Neural cell (in vitro differentiated cells): ENCODE results near the gene MRTFA. TPM values are rescaled to one million over a fixed set of nuclear protein-coding genes. Genes with fewer than 3 reads are reported as not detected.

Experiments used
- H2AFZ ChIP-seq: fragments of 200-600, 300-800 bp; sonication (generic), shearing (Covaris generic); 2 replicates; pipeline ENCODE4 v1.6.0; 2014; ENCODE audit warnings: low read depth, mild to moderate bottlenecking, antibody characterized with exemption, low read length, moderate library complexity
- H3F3A ChIP-seq: fragments of 200-600 bp; shearing (Covaris generic); 2 replicates; pipeline ENCODE4 v1.6.1; 2016; ENCODE audit warnings: mild to moderate bottlenecking, moderate library complexity, mixed read lengths, antibody characterized with exemption, low read length; ENCODE audit not compliant: insufficient read depth, poor library complexity, severe bottlenecking
- H3K27ac ChIP-seq: fragments of 200-600, 300-800 bp; sonication (generic), shearing (Covaris generic); 2 replicates; pipeline ENCODE4 v1.5.1; 2014; ENCODE audit warnings: mild to moderate bottlenecking, low read length, moderate library complexity
- H3K27me3 ChIP-seq: fragments of 300-800, 200-600 bp; sonication (generic), shearing (Covaris generic); 2 replicates; pipeline ENCODE4 v1.6.0; 2014; ENCODE audit warnings: mild to moderate bottlenecking, low read depth, low read length, moderate library complexity; ENCODE audit not compliant: insufficient read depth
- H3K36me3 ChIP-seq: fragments of 300-800, 200-600 bp; sonication (generic), shearing (Covaris generic); 2 replicates; pipeline ENCODE4 v1.5.1; 2014; ENCODE audit warnings: mild to moderate bottlenecking, antibody characterized with exemption, low read length, moderate library complexity; ENCODE audit not compliant: insufficient read depth
- H3K4me2 ChIP-seq: fragments of 300-800, 200-600 bp; sonication (generic), shearing (Covaris generic); 2 replicates; pipeline ENCODE4 v1.6.0; 2014; ENCODE audit warnings: mild to moderate bottlenecking, low read length
- H3K4me3 ChIP-seq: fragments of 300-800, 200-600 bp; sonication (generic), shearing (Covaris generic); 2 replicates; pipeline ENCODE4 v1.5.1; 2014; ENCODE audit warnings: mild to moderate bottlenecking, low read length, moderate library complexity
- H3K79me2 ChIP-seq: fragments of 200-600 bp; shearing (Covaris generic); replicated peaks from 2 replicates; pipeline ENCODE4 v1.6.0; 2014; ENCODE audit warnings: mild to moderate bottlenecking, low read length, moderate library complexity; ENCODE audit not compliant: insufficient read depth
- H3K9ac ChIP-seq: fragments of 300-800, 200-600 bp; sonication (generic), shearing (Covaris generic); 2 replicates; pipeline ENCODE4 v1.6.1; 2016; ENCODE audit warnings: mild to moderate bottlenecking, low read length, mixed read lengths
- H3K9me2 ChIP-seq: fragments of 200-600 bp; shearing (Covaris generic); 2 replicates; pipeline ENCODE4 v1.6.1; 2016; ENCODE audit warnings: mild to moderate bottlenecking, low read length, mixed read lengths; ENCODE audit not compliant: insufficient read depth
- H3K9me3 ChIP-seq: fragments of 200-600, 300-800 bp; sonication (generic), shearing (Covaris generic); 2 replicates; pipeline ENCODE4 v1.6.1; 2016; ENCODE audit warnings: mild to moderate bottlenecking, mixed run types, low read length, moderate library complexity, mixed read lengths
- H4K20me1 ChIP-seq: fragments of 200-600 bp; shearing (Covaris generic); 2 replicates; pipeline ENCODE4 v1.6.1; 2016; ENCODE audit warnings: mild to moderate bottlenecking, mixed run types; ENCODE audit not compliant: insufficient read depth
- CTCF ChIP-seq: fragments of 450-650 bp; IDR thresholded peaks from 2 replicates; pipeline ENCODE4 v1.5.1; 2014; ENCODE audit warnings: antibody characterized with exemption, mild to moderate bottlenecking, moderate library complexity; ENCODE audit not compliant: poor library complexity, severe bottlenecking
- EP300 ChIP-seq: fragments of 450-650 bp; conservative IDR thresholded peaks from 2 replicates; pipeline ENCODE4 v1.6.1; 2014; ENCODE audit warnings: antibody characterized with exemption, mild to moderate bottlenecking, moderate library complexity; ENCODE audit not compliant: poor library complexity, severe bottlenecking
- EZH2 ChIP-seq: fragments of 200-600, 300-800 bp; shearing (Covaris generic), sonication (generic); IDR thresholded peaks from 2 replicates; pipeline ENCODE4 v1.6.1; 2014; ENCODE audit warnings: antibody characterized with exemption, low read length, borderline replicate concordance, mild to moderate bottlenecking; ENCODE audit not compliant: insufficient read depth, poor library complexity, severe bottlenecking
- MXI1 ChIP-seq: fragments of 450-650 bp; conservative IDR thresholded peaks from 2 replicates; pipeline ENCODE4 v1.6.1; 2014; ENCODE audit warnings: antibody characterized with exemption, mild to moderate bottlenecking; ENCODE audit not compliant: poor library complexity, severe bottlenecking
- POLR2AphosphoS5 ChIP-seq: IDR thresholded peaks from 2 replicates; pipeline ENCODE4 v1.6.1; 2012
- RAD21 ChIP-seq: fragments of 450-650 bp; conservative IDR thresholded peaks from 2 replicates; pipeline ENCODE4 v1.6.1; 2014; ENCODE audit warnings: antibody characterized with exemption, mild to moderate bottlenecking, moderate library complexity
- REST ChIP-seq: IDR thresholded peaks from 2 replicates; pipeline ENCODE4 v1.6.1; 2012; ENCODE audit warnings: borderline replicate concordance
- SMC3 ChIP-seq: fragments of 450-650 bp; conservative IDR thresholded peaks from 2 replicates; pipeline ENCODE4 v1.6.1; 2014; ENCODE audit warnings: antibody characterized with exemption, mild to moderate bottlenecking, moderate library complexity; ENCODE audit not compliant: poor library complexity
- TAF1 ChIP-seq: IDR thresholded peaks from 2 replicates; pipeline ENCODE4 v1.6.1; 2012; ENCODE audit warnings: low read depth
- polyA plus RNA-seq: library from polyadenylated mRNA; depleted of rRNA; stranded (reverse); fragments of >200 nt; gene quantifications from 2 replicates; pipeline ENCODE4 v1.2.3, GENCODE V29; 2014

The MRTFA gene
- polyA plus RNA-seq, 1 donor from 2014 or later = 19.3 TPM

- H3K9me2 ChIP-seq = no peaks in the 10 kb centered on the region
- H3F3A ChIP-seq = no peaks in the 10 kb centered on the region
- no peak overlapping the region for H3K27ac ChIP-seq
- no peak overlapping the region for H3K4me3 ChIP-seq
- H4K20me1 ChIP-seq = no peaks in the 10 kb centered on the region
- no peaks in the 10 kb centered on the region for H3K36me3 ChIP-seq
- no peaks in the 10 kb centered on the region for H3K79me2 ChIP-seq
- no peak overlapping the region for H3K4me2 ChIP-seq
- no peak overlapping the region for H3K9ac ChIP-seq
- TF ChIP-seq TAF1 (no peak), MXI1 (no peak), EZH2 (no peak), RAD21 (no peak), POLR2AphosphoS5 (no peak), REST (no peak), EP300 (no peak), CTCF (no peak), SMC3 (no peak)
- H2AFZ ChIP-seq = no peak overlapping the region
- H3K9me3 ChIP-seq = no peaks in the 10 kb centered on the region
- no peaks in the 10 kb centered on the region for H3K27me3 ChIP-seq
Observed at GRCh38 chr22:40519948-40520331, 116.6 kb downstream of the MRTFA start.

- no peak overlapping the region for H3K27ac ChIP-seq
- no peak overlapping the region for H2AFZ ChIP-seq
- H3K27me3 ChIP-seq = no peaks in the 10 kb centered on the region
- no peaks in the 10 kb centered on the region for H3K9me2 ChIP-seq
- no peaks in the 10 kb centered on the region for H3K79me2 ChIP-seq
- no peaks in the 10 kb centered on the region for H4K20me1 ChIP-seq
- H3F3A ChIP-seq = no peaks in the 10 kb centered on the region
- H3K4me3 ChIP-seq = no peak overlapping the region
- H3K9me3 ChIP-seq = no peaks in the 10 kb centered on the region
- no peak overlapping the region for H3K4me2 ChIP-seq
- H3K36me3 ChIP-seq = no peaks in the 10 kb centered on the region
- no peak overlapping the region for H3K9ac ChIP-seq
- TF ChIP-seq CTCF (no peak), RAD21 (no peak), POLR2AphosphoS5 (no peak), REST (no peak), SMC3 (no peak), EZH2 (no peak), MXI1 (no peak), TAF1 (no peak), EP300 (no peak)
Observed at GRCh38 chr22:40519284-40519947, 117.1 kb downstream of the MRTFA start.
